HCT116 (cell line): ENCODE measurements around the gene SUN3. TPM values are rescaled to one million over a fixed set of nuclear protein-coding genes. Genes with fewer than 3 reads are reported as not detected.

Source experiments
- ATAC-seq: fragments of 200-7000 bp; cut with Tn5 transposase; 2 replicates; pipeline ENCODE4 v1.9.1; 2020; ENCODE audit warnings: mild to moderate bottlenecking, moderate library complexity
- BruUV-seq: library from RNA; stranded (reverse); fragments of 400-500 nt; replicated peaks from 2 replicates; lab custom pipeline; 2021; lab: Mats Ljungman, UMichigan
- CTCF ChIA-PET: fragments of 300-600 bp; sonication (Branson Sonifier 250); formaldehyde crosslinking; loops from one replicate; lab custom pipeline; 2021; ENCODE audit warnings: antibody characterized with exemption; lab: Charles Lee
- POLR2A ChIA-PET: fragments of 300-600, 350-600 bp; sonication (Branson Sonifier 250); formaldehyde crosslinking; loops from one replicate; lab custom pipeline; 2021; ENCODE audit warnings: antibody characterized with exemption; lab: Charles Lee
- RAD21 ChIA-PET, 2 experiments: fragments of 300-600 bp; sonication (Branson Sonifier 250); formaldehyde crosslinking; loops; one replicate each; lab custom pipeline; 2023; ENCODE audit warnings: low total read pairs in 2 of 2; ENCODE audit not compliant: uncharacterized antibody in 2 of 2, unreplicated experiment in 2 of 2, low non-redundant PET in 1 of 2; lab: Charles Lee
- DNase-seq: peaks from one replicate; pipeline ENCODE4 v3.0.0-alpha.2; 2010; ENCODE audit warnings: low read depth, low spot score
- H2AFZ ChIP-seq: fragments of 200-600 bp; shearing (Covaris generic), sonication (generic); 2 replicates; pipeline ENCODE4 v1.6.1; 2017; ENCODE audit warnings: low read depth, mixed run types, mixed read lengths, antibody characterized with exemption, low read length; ENCODE audit not compliant: poor library complexity, severe bottlenecking
- H3K27ac ChIP-seq: 2 replicates; pipeline ENCODE4 v1.5.1; 2012; ENCODE audit warnings: low read depth, low read length
- H3K27me3 ChIP-seq: fragments of 200-600 bp; sonication (generic); 2 replicates; pipeline ENCODE4 v1.6.1; 2016; ENCODE audit warnings: mixed run types, low read length, mixed read lengths; ENCODE audit not compliant: insufficient read depth
- H3K36me3 ChIP-seq, 2 experiments: fragments of 200-500 bp in 1 of 2; fragments of 200-600 bp in 1 of 2; sonication (Bioruptor generic) in 1 of 2; sonication (generic) in 1 of 2; 2 replicates each; pipeline versions ENCODE4 v1.5.1 to v1.6.1; 2014 to 2016; ENCODE audit warnings: low read length in 2 of 2, inconsistent platforms in 1 of 2, mixed read lengths in 1 of 2, mixed run types in 1 of 2; ENCODE audit not compliant: insufficient read depth in 2 of 2, control insufficient read depth in 1 of 2
- H3K4me1 ChIP-seq, 2 experiments: fragments of 200-600 bp in 1 of 2; sonication (generic) in 1 of 2; 2 replicates each; pipeline versions ENCODE4 v1.5.1 to v1.6.1; 2012 to 2017; ENCODE audit warnings: low read length in 2 of 2, inconsistent platforms in 1 of 2, mild to moderate bottlenecking in 1 of 2, mixed read lengths in 1 of 2, mixed run types in 1 of 2, moderate library complexity in 1 of 2; ENCODE audit not compliant: insufficient read depth in 2 of 2, control insufficient read depth in 1 of 2
- H3K4me2 ChIP-seq: fragments of 200-600 bp; sonication (generic); 2 replicates; pipeline ENCODE4 v1.6.1; 2017; ENCODE audit warnings: mixed run types, low read length, mixed read lengths
- H3K4me3 ChIP-seq, 2 experiments: fragments of 200-600 bp in 1 of 2; sonication (generic) in 1 of 2; replicated peaks in 1 of 2; 2 replicates each; pipeline ENCODE4 v1.5.1; 2011 to 2016; ENCODE audit warnings: low read length in 2 of 2, control low read depth in 1 of 2, low read depth in 1 of 2, mild to moderate bottlenecking in 1 of 2, mixed read lengths in 1 of 2, mixed run types in 1 of 2
- H3K79me2 ChIP-seq: fragments of 200-600 bp; sonication (generic); 2 replicates; pipeline ENCODE4 v1.6.1; 2017; ENCODE audit warnings: mild to moderate bottlenecking, mixed run types, low read length, moderate library complexity, mixed read lengths; ENCODE audit not compliant: insufficient read depth
- H3K9ac ChIP-seq: fragments of 200-600 bp; sonication (generic); 2 replicates; pipeline ENCODE4 v1.6.1; 2016; ENCODE audit warnings: low read length, mixed read lengths
- H3K9me2 ChIP-seq: fragments of 200-600 bp; sonication (generic), shearing (Covaris generic); 2 replicates; pipeline ENCODE4 v1.6.1; 2017; ENCODE audit warnings: mixed run types, mild to moderate bottlenecking, moderate library complexity; ENCODE audit not compliant: insufficient read depth
- H3K9me3 ChIP-seq, 2 experiments: fragments of 200-500 bp in 1 of 2; fragments of 200-600 bp in 1 of 2; sonication (Bioruptor generic) in 1 of 2; sonication (generic) in 1 of 2; 2 replicates each; pipeline ENCODE4 v1.6.1; 2014 to 2017; ENCODE audit warnings: low read length in 2 of 2, mixed read lengths in 2 of 2, inconsistent platforms in 1 of 2, low read depth in 1 of 2, mild to moderate bottlenecking in 1 of 2, mixed run types in 1 of 2, moderate library complexity in 1 of 2; ENCODE audit not compliant: control insufficient read depth in 1 of 2, insufficient read depth in 1 of 2
- H4K20me1 ChIP-seq: fragments of 200-600 bp; sonication (generic), shearing (Covaris generic); 2 replicates; pipeline ENCODE4 v1.6.1; 2017; ENCODE audit warnings: mixed run types, mild to moderate bottlenecking, moderate library complexity; ENCODE audit not compliant: insufficient read depth
- CBX3 ChIP-seq: IDR thresholded peaks from 2 replicates; pipeline ENCODE4 v1.6.1; 2012; ENCODE audit warnings: low read depth
- CEBPB ChIP-seq: IDR thresholded peaks from 2 replicates; pipeline ENCODE4 v1.6.1; 2012; ENCODE audit warnings: low read depth
- EGR1 ChIP-seq: IDR thresholded peaks from 2 replicates; pipeline ENCODE4 v1.6.1; 2012; ENCODE audit warnings: low read depth
- ELF1 ChIP-seq: IDR thresholded peaks from 2 replicates; pipeline ENCODE4 v1.6.1; 2012; ENCODE audit warnings: low read depth, borderline replicate concordance
- EZH2phosphoT487 ChIP-seq: fragments of 200-600 bp; IDR thresholded peaks from 2 replicates; pipeline ENCODE4 v1.6.1; 2018; ENCODE audit warnings: antibody characterized with exemption, borderline replicate concordance
- FOSL1 ChIP-seq: IDR thresholded peaks from 2 replicates; pipeline ENCODE4 v1.6.1; 2012; ENCODE audit warnings: low read depth
- JUND ChIP-seq: IDR thresholded peaks from 2 replicates; pipeline ENCODE4 v1.6.1; 2012
- POLR2A ChIP-seq: IDR thresholded peaks from 2 replicates; pipeline ENCODE4 v1.7.0; 2011; ENCODE audit warnings: borderline replicate concordance; ENCODE audit not compliant: insufficient read depth, insufficient read length; ENCODE audit errors: extremely low read depth
- POLR2AphosphoS5 ChIP-seq: IDR thresholded peaks from 2 replicates; pipeline ENCODE4 v1.6.1; 2011; ENCODE audit warnings: mild to moderate bottlenecking, low read depth, low read length, moderate library complexity
- SIN3A ChIP-seq: IDR thresholded peaks from 2 replicates; pipeline ENCODE4 v1.6.1; 2012; ENCODE audit warnings: low read depth
- SP1 ChIP-seq: IDR thresholded peaks from 2 replicates; pipeline ENCODE4 v1.6.1; 2012; ENCODE audit warnings: low read depth
- TCF7L2 ChIP-seq: IDR thresholded peaks from 2 replicates; pipeline ENCODE4 v1.7.0; 2011; ENCODE audit warnings: borderline replicate concordance, inconsistent platforms; ENCODE audit not compliant: insufficient read depth, insufficient read length; ENCODE audit errors: extremely low read depth
- YY1 ChIP-seq: IDR thresholded peaks from 2 replicates; pipeline ENCODE4 v1.6.1; 2011; ENCODE audit warnings: low read length, low read depth, moderate library complexity, mild to moderate bottlenecking; ENCODE audit not compliant: insufficient replicate concordance; ENCODE audit errors: extremely low read depth
- ZFX ChIP-seq: fragments of 450-650 bp; IDR thresholded peaks from 2 replicates; pipeline ENCODE4 v1.6.1; 2017
- ZNF274 ChIP-seq: fragments of 200-500 bp; sonication (Bioruptor generic); IDR thresholded peaks from 2 replicates; pipeline ENCODE4 v1.6.1; 2014; ENCODE audit warnings: mild to moderate bottlenecking, low read depth, low read length, inconsistent platforms
- intact Hi-C: fragments of 100-400 bp; cut with micrococcal nuclease; formaldehyde crosslinking; loops from 2 replicates; pipeline ENCODE4 v1.10.0; 2022
- total RNA-seq: library from RNA; stranded (reverse); gene quantifications from one replicate; pipeline ENCODE4 v1.2.1, GENCODE V29; 2021; ENCODE audit not compliant: unreplicated experiment
- TF ChIP-seq, protein P1 (sequence below): IDR thresholded peaks from 2 replicates; pipeline ENCODE4 v1.6.1; 2012; ENCODE audit warnings: low read depth
- TF ChIP-seq, protein P2 (sequence below): IDR thresholded peaks from 2 replicates; pipeline ENCODE4 v1.6.1; 2012
- TF ChIP-seq, protein P3 (sequence below): IDR thresholded peaks from 2 replicates; pipeline ENCODE4 v1.6.1; 2012
- TF ChIP-seq, protein P4 (sequence below), 3 experiments: fragments of 200-600 bp in 1 of 3; sonication (generic) in 1 of 3; IDR thresholded peaks in 2 of 3; conservative IDR thresholded peaks in 1 of 3; 2 replicates each; pipeline ENCODE4 v1.5.1; 2012 to 2017; ENCODE audit warnings: low read depth in 2 of 3, low read length in 2 of 3, antibody characterized with exemption in 1 of 3, borderline replicate concordance in 1 of 3, control low read depth in 1 of 3, mild to moderate bottlenecking in 1 of 3, mixed read lengths in 1 of 3, mixed run types in 1 of 3, moderate library complexity in 1 of 3; ENCODE audit not compliant: insufficient read depth in 1 of 3

The SUN3 gene
- total RNA-seq, 1 experiment from 2014 or later: 4.5 TPM

DNA sequence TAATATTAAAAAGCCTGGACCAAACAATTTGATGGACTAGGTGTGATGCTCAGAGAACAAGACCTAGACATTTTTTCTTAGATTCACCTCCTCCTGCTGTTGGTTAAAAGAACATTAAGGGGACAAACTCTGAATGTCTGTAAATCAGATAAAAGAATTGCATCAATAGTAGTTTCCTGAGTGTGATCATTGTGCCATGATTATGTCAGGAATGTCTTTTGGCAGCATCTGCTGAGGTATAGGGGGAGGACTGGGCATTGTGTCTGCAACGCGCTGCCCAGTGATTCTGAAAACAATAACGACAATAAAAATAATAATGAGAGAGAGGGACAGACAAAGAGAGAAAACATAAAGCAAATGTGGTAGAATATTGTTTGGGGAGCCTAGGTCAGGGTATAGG lies 13.3 kb upstream of the SUN3 start:
- no peak for TF ChIP-seq JUND
- no peak for TF ChIP-seq SP1
- no peak for TF ChIP-seq CEBPB
- TF ChIP-seq FOSL1: no peak
- TF ChIP-seq, protein P1, sequence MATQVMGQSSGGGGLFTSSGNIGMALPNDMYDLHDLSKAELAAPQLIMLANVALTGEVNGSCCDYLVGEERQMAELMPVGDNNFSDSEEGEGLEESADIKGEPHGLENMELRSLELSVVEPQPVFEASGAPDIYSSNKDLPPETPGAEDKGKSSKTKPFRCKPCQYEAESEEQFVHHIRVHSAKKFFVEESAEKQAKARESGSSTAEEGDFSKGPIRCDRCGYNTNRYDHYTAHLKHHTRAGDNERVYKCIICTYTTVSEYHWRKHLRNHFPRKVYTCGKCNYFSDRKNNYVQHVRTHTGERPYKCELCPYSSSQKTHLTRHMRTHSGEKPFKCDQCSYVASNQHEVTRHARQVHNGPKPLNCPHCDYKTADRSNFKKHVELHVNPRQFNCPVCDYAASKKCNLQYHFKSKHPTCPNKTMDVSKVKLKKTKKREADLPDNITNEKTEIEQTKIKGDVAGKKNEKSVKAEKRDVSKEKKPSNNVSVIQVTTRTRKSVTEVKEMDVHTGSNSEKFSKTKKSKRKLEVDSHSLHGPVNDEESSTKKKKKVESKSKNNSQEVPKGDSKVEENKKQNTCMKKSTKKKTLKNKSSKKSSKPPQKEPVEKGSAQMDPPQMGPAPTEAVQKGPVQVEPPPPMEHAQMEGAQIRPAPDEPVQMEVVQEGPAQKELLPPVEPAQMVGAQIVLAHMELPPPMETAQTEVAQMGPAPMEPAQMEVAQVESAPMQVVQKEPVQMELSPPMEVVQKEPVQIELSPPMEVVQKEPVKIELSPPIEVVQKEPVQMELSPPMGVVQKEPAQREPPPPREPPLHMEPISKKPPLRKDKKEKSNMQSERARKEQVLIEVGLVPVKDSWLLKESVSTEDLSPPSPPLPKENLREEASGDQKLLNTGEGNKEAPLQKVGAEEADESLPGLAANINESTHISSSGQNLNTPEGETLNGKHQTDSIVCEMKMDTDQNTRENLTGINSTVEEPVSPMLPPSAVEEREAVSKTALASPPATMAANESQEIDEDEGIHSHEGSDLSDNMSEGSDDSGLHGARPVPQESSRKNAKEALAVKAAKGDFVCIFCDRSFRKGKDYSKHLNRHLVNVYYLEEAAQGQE: no peak
- no peak for TF ChIP-seq POLR2A
- no peak for TF ChIP-seq CBX3
- TF ChIP-seq, protein P2, sequence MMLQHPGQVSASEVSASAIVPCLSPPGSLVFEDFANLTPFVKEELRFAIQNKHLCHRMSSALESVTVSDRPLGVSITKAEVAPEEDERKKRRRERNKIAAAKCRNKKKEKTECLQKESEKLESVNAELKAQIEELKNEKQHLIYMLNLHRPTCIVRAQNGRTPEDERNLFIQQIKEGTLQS: no peak
- TF ChIP-seq EGR1: no peak
- no peak for TF ChIP-seq POLR2AphosphoS5
- no peak for TF ChIP-seq YY1
- TF ChIP-seq, protein P3, sequence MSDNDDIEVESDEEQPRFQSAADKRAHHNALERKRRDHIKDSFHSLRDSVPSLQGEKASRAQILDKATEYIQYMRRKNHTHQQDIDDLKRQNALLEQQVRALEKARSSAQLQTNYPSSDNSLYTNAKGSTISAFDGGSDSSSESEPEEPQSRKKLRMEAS: no peak
- no peak for TF ChIP-seq ZFX
- no peak for TF ChIP-seq ELF1
- no peak for TF ChIP-seq EZH2phosphoT487
- TF ChIP-seq, protein P4, sequence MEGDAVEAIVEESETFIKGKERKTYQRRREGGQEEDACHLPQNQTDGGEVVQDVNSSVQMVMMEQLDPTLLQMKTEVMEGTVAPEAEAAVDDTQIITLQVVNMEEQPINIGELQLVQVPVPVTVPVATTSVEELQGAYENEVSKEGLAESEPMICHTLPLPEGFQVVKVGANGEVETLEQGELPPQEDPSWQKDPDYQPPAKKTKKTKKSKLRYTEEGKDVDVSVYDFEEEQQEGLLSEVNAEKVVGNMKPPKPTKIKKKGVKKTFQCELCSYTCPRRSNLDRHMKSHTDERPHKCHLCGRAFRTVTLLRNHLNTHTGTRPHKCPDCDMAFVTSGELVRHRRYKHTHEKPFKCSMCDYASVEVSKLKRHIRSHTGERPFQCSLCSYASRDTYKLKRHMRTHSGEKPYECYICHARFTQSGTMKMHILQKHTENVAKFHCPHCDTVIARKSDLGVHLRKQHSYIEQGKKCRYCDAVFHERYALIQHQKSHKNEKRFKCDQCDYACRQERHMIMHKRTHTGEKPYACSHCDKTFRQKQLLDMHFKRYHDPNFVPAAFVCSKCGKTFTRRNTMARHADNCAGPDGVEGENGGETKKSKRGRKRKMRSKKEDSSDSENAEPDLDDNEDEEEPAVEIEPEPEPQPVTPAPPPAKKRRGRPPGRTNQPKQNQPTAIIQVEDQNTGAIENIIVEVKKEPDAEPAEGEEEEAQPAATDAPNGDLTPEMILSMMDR (IDR thresholded peaks at IDR 0.05 in 2 of 3, conservative IDR thresholded peaks at IDR 0.05 in 1 of 3; ENCODE audit: borderline replicate concordance in 1 of 3, insufficient read depth in 1 of 3, low read depth in 2 of 3, low read length in 2 of 3): no peak
- no peak for TF ChIP-seq ZNF274
- no peak for TF ChIP-seq SIN3A
- TF ChIP-seq TCF7L2: no peak
- H3K9me3 ChIP-seq: no peaks in the 10 kb centered on the region
- no peak overlapping the region for H3K4me3 ChIP-seq
- ChIA-PET RAD21 (no interaction called here), POLR2A (no interaction called here), CTCF (no interaction called here)
- H3K9me2 ChIP-seq: no peaks in the 10 kb centered on the region
- DNase-seq (no peak), ATAC-seq (no peak)
- no peak overlapping the region for H3K27ac ChIP-seq
- no peaks in the 10 kb centered on the region for H3K79me2 ChIP-seq
- no peak overlapping the region for H3K9ac ChIP-seq
- H4K20me1 ChIP-seq: no peaks in the 10 kb centered on the region
- H2AFZ ChIP-seq: no peak overlapping the region
- peaks cover 0 to 8% of the 10 kb centered on the region in 2 experiments; a peak in 1 of 4 replicates for H3K4me1 ChIP-seq
- no peaks in the 10 kb centered on the region for H3K36me3 ChIP-seq
- intact Hi-C loops: no loop called here
- BruUV-seq: no TSS peak
- no peaks in the 10 kb centered on the region for H3K27me3 ChIP-seq
- H3K4me2 ChIP-seq: no peak overlapping the region
